HG03045 (cell line): Measurements from ENCODE around the gene GGTA1.

Experiments
- ATAC-seq: cut with Tn5 transposase; IDR thresholded peaks from one replicate; pipeline ENCODE4 v1.9.1; 2021; ENCODE audit warnings: mild to moderate bottlenecking, moderate library complexity; ENCODE audit not compliant: unreplicated experiment

The GGTA1 gene

GRCh38 chr9:121411993-121412392 is 87.7 kb downstream of the GGTA1 start:
- ATAC-seq = no peak

GRCh38 chr9:121405899-121406298 is 93.7 kb downstream of the GGTA1 start:
- ATAC-seq = no peak
